Kidney epithelial cell (primary cell): ENCODE data around the gene PCSK7. TPM values are rescaled to one million over a fixed set of nuclear protein-coding genes. Genes with fewer than 3 reads are reported as not detected.

ENCODE experiments used
- DNase-seq: peaks from one replicate; pipeline ENCODE4 v3.0.0-alpha.2; 2010; ENCODE audit warnings: low read depth
- H3K27me3 ChIP-seq: 2 replicates; pipeline ENCODE4 v1.6.0; 2011; ENCODE audit warnings: low read length; ENCODE audit not compliant: control insufficient read depth, insufficient read depth
- H3K36me3 ChIP-seq: 2 replicates; pipeline ENCODE4 v1.5.1; 2011; ENCODE audit warnings: low read length; ENCODE audit not compliant: control insufficient read depth, insufficient read depth
- H3K4me3 ChIP-seq: 2 replicates; pipeline ENCODE4 v1.5.1; 2011; ENCODE audit warnings: low read depth, mild to moderate bottlenecking, control low read depth, low read length
- total RNA-seq: library from RNA; depleted of rRNA; stranded (reverse); fragments of >200 nt; gene quantifications from 2 replicates; pipeline ENCODE4 v1.2.3, GENCODE V29; 2015
- TF ChIP-seq, protein P1 (sequence below): IDR thresholded peaks from 2 replicates; pipeline ENCODE4 v1.5.1; 2011; ENCODE audit warnings: mild to moderate bottlenecking, moderate library complexity, low read length, control low read depth, inconsistent platforms; ENCODE audit not compliant: insufficient read depth, poor library complexity, severe bottlenecking

PCSK7 gene
- total RNA-seq, 1 donor from 2014 or later = 38.3 TPM

DNA sequence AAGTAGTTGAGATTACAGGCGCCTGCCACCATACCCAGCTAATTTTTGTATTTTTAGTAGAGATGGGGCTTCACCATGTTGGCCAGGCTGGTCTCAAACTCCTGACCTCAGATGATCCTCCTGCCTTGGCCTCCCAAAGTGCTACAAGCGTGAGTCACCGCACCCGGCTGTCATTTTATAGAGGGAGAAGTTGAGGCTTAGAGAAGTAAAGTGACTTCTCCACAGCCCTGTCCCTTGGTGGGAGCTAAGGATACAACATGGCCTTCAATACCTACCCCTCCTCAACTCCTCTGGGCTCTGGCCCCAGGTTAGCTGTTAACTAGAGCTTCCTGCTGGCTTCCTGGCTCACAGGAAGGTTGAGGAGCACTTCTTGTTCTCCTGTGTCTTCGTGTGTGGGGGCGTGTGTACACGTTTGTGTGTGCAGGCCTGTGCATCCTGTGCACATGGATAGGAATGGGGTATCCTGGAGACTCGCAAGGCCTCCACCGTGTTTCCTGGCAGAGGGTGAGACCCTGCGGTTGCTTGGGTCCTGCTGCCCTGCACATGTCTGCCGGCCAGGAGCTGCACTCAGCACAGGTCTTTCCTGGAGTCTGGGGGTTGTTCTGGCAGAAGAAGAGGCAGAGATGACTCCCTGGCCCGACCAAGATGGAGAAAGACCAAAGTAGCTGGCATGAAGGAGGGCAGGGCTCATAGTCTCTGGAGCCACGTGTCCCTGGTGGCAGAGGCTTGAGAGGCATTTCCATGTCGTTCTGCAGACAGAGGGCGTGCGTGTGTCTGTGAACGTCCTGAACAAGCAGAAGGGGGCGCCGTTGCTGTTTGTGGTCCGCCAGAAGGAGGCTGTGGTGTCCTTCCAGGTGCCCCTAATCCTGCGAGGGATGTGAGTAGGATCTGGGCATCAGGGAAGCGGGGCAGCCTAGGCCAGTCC, 51.0 kb downstream of the PCSK7 start:
- TF ChIP-seq, protein P1, sequence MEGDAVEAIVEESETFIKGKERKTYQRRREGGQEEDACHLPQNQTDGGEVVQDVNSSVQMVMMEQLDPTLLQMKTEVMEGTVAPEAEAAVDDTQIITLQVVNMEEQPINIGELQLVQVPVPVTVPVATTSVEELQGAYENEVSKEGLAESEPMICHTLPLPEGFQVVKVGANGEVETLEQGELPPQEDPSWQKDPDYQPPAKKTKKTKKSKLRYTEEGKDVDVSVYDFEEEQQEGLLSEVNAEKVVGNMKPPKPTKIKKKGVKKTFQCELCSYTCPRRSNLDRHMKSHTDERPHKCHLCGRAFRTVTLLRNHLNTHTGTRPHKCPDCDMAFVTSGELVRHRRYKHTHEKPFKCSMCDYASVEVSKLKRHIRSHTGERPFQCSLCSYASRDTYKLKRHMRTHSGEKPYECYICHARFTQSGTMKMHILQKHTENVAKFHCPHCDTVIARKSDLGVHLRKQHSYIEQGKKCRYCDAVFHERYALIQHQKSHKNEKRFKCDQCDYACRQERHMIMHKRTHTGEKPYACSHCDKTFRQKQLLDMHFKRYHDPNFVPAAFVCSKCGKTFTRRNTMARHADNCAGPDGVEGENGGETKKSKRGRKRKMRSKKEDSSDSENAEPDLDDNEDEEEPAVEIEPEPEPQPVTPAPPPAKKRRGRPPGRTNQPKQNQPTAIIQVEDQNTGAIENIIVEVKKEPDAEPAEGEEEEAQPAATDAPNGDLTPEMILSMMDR = peak; percentile 83
- no peak overlapping the region for H3K4me3 ChIP-seq

DNA sequence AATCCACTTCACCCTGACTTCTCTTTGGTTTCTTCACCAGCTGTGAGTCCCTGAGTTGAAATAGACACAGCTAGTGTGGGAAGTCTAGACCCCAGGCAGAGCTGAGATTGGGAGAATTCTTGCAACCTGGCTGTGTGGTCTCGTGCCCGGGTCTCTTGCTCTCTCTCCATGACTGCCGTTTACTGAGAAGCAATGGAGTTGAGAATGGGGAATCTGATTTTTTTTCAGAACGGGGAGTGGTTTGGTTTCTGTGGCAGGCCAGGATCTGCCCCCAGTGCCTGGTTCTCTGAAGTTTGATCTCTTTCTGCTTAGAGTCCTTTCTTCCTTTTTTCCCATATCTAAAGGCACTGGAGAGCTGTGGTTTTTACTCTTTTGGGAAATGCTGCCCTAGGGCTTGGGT, 51.9 kb downstream of the PCSK7 start:
- TF ChIP-seq, protein P1 = no peak
- no peak overlapping the region for H3K4me3 ChIP-seq
- no peak for DNase-seq
- no peaks in the 10 kb centered on the region for H3K36me3 ChIP-seq
- H3K27me3 ChIP-seq = no peaks in the 10 kb centered on the region

More for the DNA sequence above, 51.0 kb downstream of the PCSK7 start:
- Histone ChIP-seq H3K36me3 (no peaks in the 10 kb centered on the region), H3K27me3 (no peaks in the 10 kb centered on the region)
- no peak for DNase-seq

DNA sequence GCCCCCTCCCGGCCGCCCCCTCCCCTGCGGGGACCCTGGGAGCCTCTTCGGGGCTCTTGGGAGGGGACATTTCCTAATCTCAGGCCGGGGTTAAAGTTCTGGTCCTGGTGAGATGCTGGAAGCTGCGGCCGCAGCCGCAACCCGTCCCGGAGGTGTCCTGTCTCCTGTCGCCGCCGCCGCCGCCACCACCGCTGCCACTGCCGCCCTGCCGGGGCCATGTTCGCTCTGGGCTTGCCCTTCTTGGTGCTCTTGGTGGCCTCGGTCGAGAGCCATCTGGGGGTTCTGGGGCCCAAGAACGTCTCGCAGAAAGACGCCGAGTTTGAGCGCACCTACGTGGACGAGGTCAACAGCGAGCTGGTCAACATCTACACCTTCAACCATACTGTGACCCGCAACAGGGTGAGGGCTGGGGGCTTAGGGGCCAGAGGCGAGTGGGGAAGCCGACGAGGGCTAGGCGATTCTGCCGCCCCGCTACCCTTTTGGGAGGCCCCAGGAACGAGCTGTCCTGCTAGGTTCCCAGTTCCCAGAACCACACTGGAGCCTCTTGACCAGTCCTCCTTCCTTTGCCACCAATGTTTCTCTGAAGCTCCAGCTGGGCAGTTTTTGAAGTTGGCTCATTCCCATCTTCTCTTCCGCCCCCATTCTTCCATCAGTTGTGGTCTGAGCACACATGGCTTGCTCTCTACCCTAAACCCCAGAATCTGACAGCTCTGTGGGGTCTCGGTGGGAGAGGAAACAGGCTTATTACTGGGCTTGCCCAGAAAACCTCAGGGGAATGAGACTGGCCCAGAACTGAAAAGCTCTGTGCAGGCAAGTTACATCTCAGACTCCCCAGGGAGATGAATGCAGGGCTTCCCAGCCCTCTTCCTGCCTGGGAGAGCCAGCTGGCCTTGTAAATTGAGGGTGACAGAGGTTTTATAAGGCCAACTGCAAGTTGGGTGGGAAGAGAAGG, 52.5 kb downstream of the PCSK7 start:
- Histone ChIP-seq H3K27me3 (no peaks in the 10 kb centered on the region), H3K36me3 (no peaks in the 10 kb centered on the region), H3K4me3 (peak overlapping the region; percentile 57)
- TF ChIP-seq, protein P1 = no peak
- DNase-seq = no peak

DNA sequence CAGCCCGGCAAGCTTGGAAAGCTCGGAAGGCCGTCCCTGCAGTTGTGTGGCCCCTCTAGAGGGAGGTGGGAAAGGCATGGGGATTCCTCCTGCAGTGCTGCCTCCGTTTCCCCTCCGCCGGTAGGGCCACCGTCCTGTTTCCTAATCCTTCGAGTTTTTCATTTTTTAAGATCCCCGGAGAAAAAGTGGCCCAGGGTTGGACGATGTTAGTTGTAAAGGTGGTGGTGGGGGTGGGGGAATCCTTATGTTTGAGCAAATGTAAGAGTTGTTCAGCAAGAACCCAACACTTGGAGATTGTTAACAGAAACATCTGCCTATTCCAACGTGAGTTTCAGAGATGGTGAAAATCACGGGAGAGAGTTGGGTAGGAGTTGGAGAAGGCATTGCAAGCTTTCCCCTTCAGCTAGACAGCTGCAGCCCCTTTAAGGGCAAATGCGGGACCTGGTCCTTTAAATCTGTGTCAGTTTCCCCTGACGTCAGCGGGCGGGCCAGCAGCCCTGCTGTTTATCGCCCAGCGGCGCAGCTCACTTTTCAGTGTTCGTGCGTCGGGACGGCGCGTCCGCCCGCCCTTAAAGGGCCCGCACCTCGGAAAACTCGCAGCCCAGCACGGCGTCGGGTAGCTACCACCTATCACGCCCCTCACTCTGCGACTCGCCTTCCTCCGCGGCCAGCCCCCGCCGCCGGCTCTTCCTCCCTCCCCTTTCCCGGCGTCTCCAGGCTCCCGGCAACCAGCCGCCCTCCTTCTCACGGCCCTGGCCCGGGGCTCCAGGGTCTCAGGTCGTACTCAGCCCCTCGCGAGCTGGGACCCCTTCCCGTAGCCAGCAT, 53.5 kb downstream of the PCSK7 start, which contains the start of gene SIDT2:
TSS of gene SIDT2 (plus strand) at position 534 of the 825 bp plus-strand sequence. CDS start 521 bp downstream, outside the sequence.
- no peaks in the 10 kb centered on the region for H3K27me3 ChIP-seq
- TF ChIP-seq, protein P1 = no peak
- H3K4me3 ChIP-seq = peak within 1 kb of the TSS; percentile 57
- DNase-seq = peak; percentile 75
- no peaks in the 10 kb centered on the region for H3K36me3 ChIP-seq

DNA sequence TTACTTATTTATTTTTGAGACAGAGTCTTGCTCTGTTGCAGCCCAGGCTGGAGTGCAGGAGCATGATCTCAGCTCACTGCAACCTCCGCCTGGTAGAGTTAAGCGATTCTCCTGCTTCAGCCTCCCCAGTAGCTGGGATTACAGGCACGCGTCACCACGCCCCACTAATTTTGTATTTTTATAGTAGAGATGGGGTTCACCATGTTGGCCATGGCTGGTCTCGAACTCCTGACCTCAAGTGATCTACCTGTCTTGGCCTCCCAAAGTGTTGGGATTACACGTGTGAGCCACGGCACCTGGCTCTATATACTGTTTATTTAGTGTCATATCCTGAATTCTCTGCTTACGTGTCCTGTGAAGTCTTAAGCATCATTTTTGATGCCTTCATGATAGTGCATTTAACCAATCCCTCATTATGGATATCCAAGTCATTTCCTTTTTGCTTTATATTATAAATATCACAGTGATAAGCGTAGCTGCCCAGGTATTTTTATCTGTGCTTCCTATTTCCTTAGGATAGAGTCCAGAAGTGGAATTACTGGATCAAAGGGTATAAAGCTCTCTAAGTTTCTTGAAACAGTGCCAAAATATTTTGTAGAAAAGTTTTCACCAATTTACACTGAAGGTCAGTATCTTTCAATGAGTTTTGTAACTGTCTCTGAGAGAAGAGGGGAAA, 54.2 kb downstream of the PCSK7 start:
- Histone ChIP-seq H3K27me3 (no peaks in the 10 kb centered on the region), H3K36me3 (no peaks in the 10 kb centered on the region), H3K4me3 (peak overlapping the region; percentile 57)
- DNase-seq = no peak
- TF ChIP-seq, protein P1 = no peak
